Right lobe of liver (tissue), 6 donors: ENCODE measurements around the gene PHF2. TPM values are rescaled to one million over a fixed set of nuclear protein-coding genes. Genes with fewer than 3 reads are reported as not detected.

ENCODE experiments used
- ATAC-seq, 4 donors: fragments of 200-7000 bp; cut with Tn5 transposase; one replicate each; pipeline ENCODE4 v1.9.1; 2020; ENCODE audit warnings: mild to moderate bottlenecking in 4 of 4, moderate library complexity in 4 of 4
- DNase-seq, 3 donors: peaks; one replicate each; pipeline ENCODE4 v3.0.0-alpha.2; 2020
- H3K27ac ChIP-seq, 3 donors: fragments of 200-600 bp; one replicate each; pipeline ENCODE4 v1.8.0; 2022
- H3K27me3 ChIP-seq, 2 donors: fragments of 200-600 bp; one replicate each; pipeline ENCODE4 v1.8.0; 2022
- H3K36me3 ChIP-seq, 4 donors: fragments of 200-600 bp; sonication (generic) in 1 of 4; one replicate each; pipeline versions ENCODE4 v1.5.1 to v1.8.0; 2017 to 2022; ENCODE audit warnings: control low read depth in 1 of 4
- H3K4me1 ChIP-seq, 4 donors: fragments of 200-600 bp; sonication (generic) in 1 of 4; one replicate each; pipeline versions ENCODE4 v1.5.1 to v1.8.0; 2017 to 2022; ENCODE audit warnings: control low read depth in 1 of 4
- H3K4me3 ChIP-seq, 3 donors: fragments of 200-600 bp; one replicate each; pipeline ENCODE4 v1.8.0; 2022
- H3K9me3 ChIP-seq, 4 donors: fragments of 200-600 bp; sonication (generic) in 1 of 4; one replicate each; pipeline versions ENCODE4 v1.5.1 to v1.8.0; 2017 to 2022; ENCODE audit warnings: control low read depth in 1 of 4
- CTCF ChIP-seq, 4 donors: fragments of 200-600 bp in 3 of 4; fragments of 450-650 bp in 1 of 4; IDR thresholded peaks; one replicate each; pipeline versions ENCODE4 v1.5.1 to v1.8.0; 2016 to 2022; ENCODE audit warnings: antibody characterized with exemption in 4 of 4, mild to moderate bottlenecking in 2 of 4
- POLR2A ChIP-seq: fragments of 450-650 bp; IDR thresholded peaks from one replicate; pipeline ENCODE4 v1.6.1; 2017; ENCODE audit warnings: antibody characterized with exemption, mild to moderate bottlenecking
- WGBS: methylation state at CpG from one replicate; pipeline ENCODE4 v1.1.6; 2018; ENCODE audit warnings: low coverage, low lambda C conversion rate; ENCODE audit not compliant: insufficient coverage; ENCODE audit errors: missing lambda C conversion rate; 5-methylcytosine and 5-hydroxymethylcytosine counted together
- intact Hi-C, 2 donors: fragments of 100-400 bp; cut with DNase I; formaldehyde crosslinking; loops; one replicate each; pipeline versions ENCODE4 v1.11.2 to v1.14.1; 2022
- total RNA-seq, 6 experiments: library from RNA; depleted of rRNA in 2 of 6; stranded (reverse); fragments of >200 nt in 2 of 6; fragmentation: NEBNext Ultra II Directional in 3 of 6; extraction: Animal tissue kit (Norgen Biotek cat#: 25700) in 3 of 6; gene quantifications; one replicate each; pipeline versions ENCODE4 v1.1.0 to v1.2.4, GENCODE V29; 2016 to 2023
- donor health status: DM: no; HTN: yes; CAD: no.
- donor health status: DM: no; HTN: no; CAD: no.
- donor health status: DM: no; HTN: no; CAD: no.
- donor health status: DM: no; HTN: yes; CAD: no.
- donor health status: DM: no; HTN: yes; CAD: no.

The PHF2 gene
- total RNA-seq, 6 experiments from 2014 or later = 6.3 to 8.5 (median 6.8) TPM

DNA sequence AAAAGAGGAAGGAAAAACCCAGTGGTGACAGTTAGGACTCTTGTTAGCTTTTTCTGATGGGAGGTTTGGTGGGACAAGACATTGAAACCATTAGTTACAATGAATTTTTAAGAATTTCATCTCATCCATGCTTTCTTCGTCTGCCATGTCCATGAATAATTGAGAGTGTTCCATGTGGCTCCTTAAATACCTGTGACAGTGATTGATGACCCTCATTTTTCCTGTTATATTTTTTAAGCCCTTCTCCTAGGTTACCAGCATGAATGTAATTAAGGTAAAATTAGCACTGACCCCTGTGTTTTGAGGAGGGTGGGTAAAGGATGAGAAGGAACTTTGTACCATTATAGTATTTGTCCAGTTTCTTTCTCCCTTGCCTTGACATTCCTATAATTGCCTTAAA lies 23.5 kb upstream of the PHF2 start:
- intact Hi-C loops = no loop called here
- 100% methylated on average over 1 of the region's 1 CpG for WGBS
- no peak for TF ChIP-seq CTCF (IDR thresholded peaks at IDR 0.05)
- TF ChIP-seq POLR2A = no peak

GRCh38 chr9:93555370-93555769 lies 21.0 kb upstream of the PHF2 start:
- no peaks in the 10 kb centered on the region for H3K9me3 ChIP-seq
- H3K27me3 ChIP-seq = no peaks in the 10 kb centered on the region
- no peak overlapping the region for H3K27ac ChIP-seq
- DNase-seq = no peak
- no peak for ATAC-seq
- peaks cover 0 to 84% (median 34%) of the 10 kb centered on the region in 4 donors for H3K36me3 ChIP-seq
- WGBS = 90% methylated on average over 4 of the region's 4 CpGs
- TF ChIP-seq POLR2A = no peak
- H3K4me1 ChIP-seq = no peaks in the 10 kb centered on the region
- intact Hi-C loops = no loop called here
- no peak overlapping the region for H3K4me3 ChIP-seq

More for the DNA sequence above, 23.5 kb upstream of the PHF2 start:
- H3K9me3 ChIP-seq = no peaks in the 10 kb centered on the region
- DNase-seq (no peak), ATAC-seq (no peak)
- peaks cover 0 to 72% (median 20%) of the 10 kb centered on the region in 4 donors for H3K36me3 ChIP-seq
- H3K27ac ChIP-seq = no peak overlapping the region
- no peak overlapping the region for H3K4me3 ChIP-seq
- H3K4me1 ChIP-seq = no peaks in the 10 kb centered on the region
- no peaks in the 10 kb centered on the region for H3K27me3 ChIP-seq

GRCh38 chr9:93557366-93558137 lies 18.8 kb upstream of the PHF2 start:
- Histone ChIP-seq H3K27me3 (no peaks in the 10 kb centered on the region), H3K36me3 (peaks cover 12 to 81% (median 35%) of the 10 kb centered on the region in 4 donors), H3K4me1 (no peaks in the 10 kb centered on the region), H3K4me3 (no peak overlapping the region), H3K9me3 (no peaks in the 10 kb centered on the region), H3K27ac (no peak overlapping the region)
- WGBS = 87% methylated on average over 13 of the region's 15 CpGs
- intact Hi-C loops = no loop called here
- TF ChIP-seq CTCF (IDR thresholded peaks at IDR 0.05) (no peak), POLR2A (no peak)
- DNase-seq = no peak
- no peak for ATAC-seq

DNA sequence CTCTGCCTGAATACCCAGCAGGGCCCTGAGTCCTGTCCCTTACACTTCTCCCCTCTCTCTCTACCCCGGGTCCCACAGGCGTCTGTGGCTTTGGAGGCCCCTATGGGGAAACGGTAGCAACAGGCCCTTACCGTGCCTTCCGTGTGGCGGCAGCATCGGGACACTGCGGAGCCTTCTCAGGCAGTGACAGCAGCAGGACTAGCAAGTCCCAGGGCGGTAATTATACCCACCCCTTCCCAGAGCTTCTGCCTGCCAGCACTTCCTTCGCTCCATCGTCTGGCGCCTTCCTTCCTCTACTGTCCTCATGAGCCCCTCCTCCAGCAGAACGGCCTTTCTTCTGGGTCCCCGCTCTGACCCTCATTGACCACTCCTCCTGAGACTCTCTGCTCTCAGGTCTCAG lies 17.9 kb upstream of the PHF2 start:
- ATAC-seq (peak; percentile 42 to 73 (median 58)), DNase-seq (no peak)
- Histone ChIP-seq H3K27me3 (no peaks in the 10 kb centered on the region), H3K9me3 (no peaks in the 10 kb centered on the region), H3K36me3 (peaks cover 12 to 82% (median 40%) of the 10 kb centered on the region in 4 donors), H3K4me3 (no peak overlapping the region), H3K27ac (no peak overlapping the region), H3K4me1 (no peaks in the 10 kb centered on the region)
- no peak for TF ChIP-seq CTCF (IDR thresholded peaks at IDR 0.05)
- no peak for TF ChIP-seq POLR2A
- WGBS = 94% methylated on average over 5 of the region's 14 CpGs
- intact Hi-C loops = no loop called here

GRCh38 chr9:93560991-93561390 lies 15.4 kb upstream of the PHF2 start:
- TF ChIP-seq CTCF (IDR thresholded peaks at IDR 0.05) (no peak), POLR2A (no peak)
- 97% methylated on average over 5 of the region's 5 CpGs for WGBS
- Histone ChIP-seq H3K4me1 (peaks cover 0 to 2% (median 0%) of the 10 kb centered on the region in 4 donors), H3K4me3 (no peak overlapping the region), H3K9me3 (no peaks in the 10 kb centered on the region), H3K27me3 (no peaks in the 10 kb centered on the region), H3K36me3 (peaks cover 12 to 85% (median 42%) of the 10 kb centered on the region in 4 donors), H3K27ac (no peak overlapping the region)
- DNase-seq = no peak
- intact Hi-C loops = no loop called here
- no peak for ATAC-seq
